Measurements from ENCODE around the gene TTN.

The TTN gene

DNA sequence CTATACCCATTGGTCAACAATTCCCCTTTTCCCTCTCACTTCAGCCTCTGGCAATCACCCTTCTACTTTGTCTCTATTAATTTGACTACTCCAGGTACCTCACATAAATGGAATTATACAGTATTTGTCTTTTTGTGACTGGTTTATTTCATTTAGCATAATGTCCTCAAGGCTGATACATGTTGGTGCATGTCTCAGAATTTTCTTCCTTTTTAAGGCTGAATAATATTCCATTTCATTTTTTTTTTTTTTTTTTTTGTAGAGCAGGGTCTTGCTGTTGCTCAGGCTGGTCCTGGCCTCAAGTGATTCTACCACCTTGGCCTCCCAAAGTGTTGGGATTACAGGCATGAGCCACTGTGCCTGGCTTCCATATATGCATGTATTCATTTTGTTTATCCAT lies 330.7 kb downstream of the TTN start:
- no peak for DNase-seq (ENCODE audit: extremely low read depth, low read depth)
- TF ChIP-seq, protein P1, sequence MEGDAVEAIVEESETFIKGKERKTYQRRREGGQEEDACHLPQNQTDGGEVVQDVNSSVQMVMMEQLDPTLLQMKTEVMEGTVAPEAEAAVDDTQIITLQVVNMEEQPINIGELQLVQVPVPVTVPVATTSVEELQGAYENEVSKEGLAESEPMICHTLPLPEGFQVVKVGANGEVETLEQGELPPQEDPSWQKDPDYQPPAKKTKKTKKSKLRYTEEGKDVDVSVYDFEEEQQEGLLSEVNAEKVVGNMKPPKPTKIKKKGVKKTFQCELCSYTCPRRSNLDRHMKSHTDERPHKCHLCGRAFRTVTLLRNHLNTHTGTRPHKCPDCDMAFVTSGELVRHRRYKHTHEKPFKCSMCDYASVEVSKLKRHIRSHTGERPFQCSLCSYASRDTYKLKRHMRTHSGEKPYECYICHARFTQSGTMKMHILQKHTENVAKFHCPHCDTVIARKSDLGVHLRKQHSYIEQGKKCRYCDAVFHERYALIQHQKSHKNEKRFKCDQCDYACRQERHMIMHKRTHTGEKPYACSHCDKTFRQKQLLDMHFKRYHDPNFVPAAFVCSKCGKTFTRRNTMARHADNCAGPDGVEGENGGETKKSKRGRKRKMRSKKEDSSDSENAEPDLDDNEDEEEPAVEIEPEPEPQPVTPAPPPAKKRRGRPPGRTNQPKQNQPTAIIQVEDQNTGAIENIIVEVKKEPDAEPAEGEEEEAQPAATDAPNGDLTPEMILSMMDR (IDR thresholded peaks at IDR 0.05; ENCODE audit: low read depth, low read length), result no peak

Data from AG09319 (cell line).